Thoracic aorta (tissue), 2 donors: Measurements from ENCODE around the gene RSU1. TPM values are rescaled to one million over a fixed set of nuclear protein-coding genes. Genes with fewer than 3 reads are reported as not detected.

Experiments
- ATAC-seq: fragments of 150-250 bp; one replicate; pipeline ENCODE4 v1.8.0; 2017; ENCODE audit warnings: low read depth; ENCODE audit not compliant: insufficient number of reproducible peaks, low FRiP score
- DNase-seq: peaks from one replicate; pipeline ENCODE4 v3.0.0-alpha.2; 2020; ENCODE audit warnings: low spot score
- H3K27ac ChIP-seq, 2 donors: fragments of 200-600 bp; sonication (generic); 1 replicate in 1 of 2; 2 replicates in 1 of 2; pipeline ENCODE4 v1.5.1; 2016; ENCODE audit warnings: mild to moderate bottlenecking in 2 of 2, moderate library complexity in 2 of 2
- H3K27me3 ChIP-seq: fragments of 200-600 bp; sonication (generic); replicated peaks from 2 replicates; pipeline ENCODE4 v1.6.0; 2016; ENCODE audit warnings: mild to moderate bottlenecking; ENCODE audit not compliant: insufficient read depth
- H3K36me3 ChIP-seq: fragments of 200-600 bp; sonication (generic); one replicate; pipeline ENCODE4 v1.5.1; 2016
- H3K4me1 ChIP-seq, 2 donors: fragments of 200-600 bp; sonication (generic); 1 replicate in 1 of 2; 2 replicates in 1 of 2; pipeline versions ENCODE4 v1.5.1 to v1.6.0; 2016; ENCODE audit warnings: low read depth in 2 of 2, mild to moderate bottlenecking in 1 of 2; ENCODE audit not compliant: control insufficient read depth in 1 of 2
- H3K4me3 ChIP-seq: fragments of 200-600 bp; sonication (generic); 2 replicates; pipeline ENCODE4 v1.5.1; 2016; ENCODE audit warnings: mild to moderate bottlenecking
- H3K9me3 ChIP-seq: fragments of 200-600 bp; sonication (generic); 2 replicates; pipeline ENCODE4 v1.5.1; 2016
- total RNA-seq, 2 donors: library from RNA; depleted of rRNA; stranded (reverse); fragments of >200 nt; gene quantifications; one replicate each; pipeline versions ENCODE4 v1.1.0 to v1.2.3, GENCODE V29; 2016
- TF ChIP-seq, protein P1 (sequence below): fragments of 200-600 bp; sonication (generic); IDR thresholded peaks from one replicate; pipeline ENCODE4 v1.5.1; 2019; ENCODE audit warnings: antibody characterized with exemption

Gene RSU1
- total RNA-seq, 2 donors from 2014 or later: 88.0 to 122 TPM

DNA sequence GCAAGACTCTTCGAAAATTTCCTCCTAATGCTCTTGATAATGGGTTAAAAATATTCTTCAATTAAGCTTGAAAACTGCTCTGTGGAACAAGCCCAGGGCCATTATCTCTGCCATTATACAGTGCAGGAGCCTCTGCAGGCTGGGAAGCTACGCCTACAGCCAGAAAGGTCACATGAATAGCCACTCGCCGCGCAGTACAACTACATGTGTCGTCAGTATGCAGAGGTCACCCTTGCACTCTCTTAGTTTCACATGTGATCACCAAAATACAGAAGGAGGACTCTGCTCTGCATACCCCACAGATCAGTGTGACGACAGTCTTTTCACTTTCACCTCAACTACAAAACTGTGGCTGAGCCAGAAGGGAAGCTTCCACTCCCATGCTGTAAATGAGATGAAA lies 153.8 kb downstream of the RSU1 start:
- Histone ChIP-seq H3K27me3 (no peaks in the 10 kb centered on the region), H3K36me3 (no peaks in the 10 kb centered on the region), H3K4me3 (no peak overlapping the region), H3K9me3 (no peaks in the 10 kb centered on the region), H3K4me1 (no peaks in the 10 kb centered on the region), H3K27ac (no peak overlapping the region)
- DNase-seq (no peak), ATAC-seq (no peak)
- TF ChIP-seq, protein P1, sequence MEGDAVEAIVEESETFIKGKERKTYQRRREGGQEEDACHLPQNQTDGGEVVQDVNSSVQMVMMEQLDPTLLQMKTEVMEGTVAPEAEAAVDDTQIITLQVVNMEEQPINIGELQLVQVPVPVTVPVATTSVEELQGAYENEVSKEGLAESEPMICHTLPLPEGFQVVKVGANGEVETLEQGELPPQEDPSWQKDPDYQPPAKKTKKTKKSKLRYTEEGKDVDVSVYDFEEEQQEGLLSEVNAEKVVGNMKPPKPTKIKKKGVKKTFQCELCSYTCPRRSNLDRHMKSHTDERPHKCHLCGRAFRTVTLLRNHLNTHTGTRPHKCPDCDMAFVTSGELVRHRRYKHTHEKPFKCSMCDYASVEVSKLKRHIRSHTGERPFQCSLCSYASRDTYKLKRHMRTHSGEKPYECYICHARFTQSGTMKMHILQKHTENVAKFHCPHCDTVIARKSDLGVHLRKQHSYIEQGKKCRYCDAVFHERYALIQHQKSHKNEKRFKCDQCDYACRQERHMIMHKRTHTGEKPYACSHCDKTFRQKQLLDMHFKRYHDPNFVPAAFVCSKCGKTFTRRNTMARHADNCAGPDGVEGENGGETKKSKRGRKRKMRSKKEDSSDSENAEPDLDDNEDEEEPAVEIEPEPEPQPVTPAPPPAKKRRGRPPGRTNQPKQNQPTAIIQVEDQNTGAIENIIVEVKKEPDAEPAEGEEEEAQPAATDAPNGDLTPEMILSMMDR: no peak

DNA sequence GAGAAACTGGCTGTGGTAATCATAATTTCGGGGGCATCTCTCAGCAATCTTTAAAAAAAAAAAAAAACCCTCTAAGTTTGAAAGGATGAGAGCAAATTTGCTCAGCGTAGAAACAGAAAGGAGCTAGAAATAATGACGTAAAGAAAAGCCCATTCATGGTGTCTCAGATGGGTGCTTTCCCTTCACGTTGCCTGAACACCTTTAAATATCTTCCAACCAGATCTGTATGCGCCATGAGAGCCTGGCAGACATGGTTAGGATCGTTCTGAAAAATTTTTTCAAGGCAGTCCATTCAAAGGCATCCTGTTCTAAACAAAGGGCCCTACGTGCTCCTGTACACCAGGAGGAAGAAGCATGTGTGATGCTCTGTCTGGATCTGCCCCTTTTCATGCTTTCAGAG lies 154.3 kb downstream of the RSU1 start:
- no peaks in the 10 kb centered on the region for H3K36me3 ChIP-seq
- no peak for ATAC-seq
- TF ChIP-seq, protein P1: no peak

GRCh38 chr10:16656895-16657294 lies 160.3 kb downstream of the RSU1 start:
- DNase-seq: no peak
- H3K4me1 ChIP-seq: no peaks in the 10 kb centered on the region
- TF ChIP-seq, protein P1: no peak
- no peaks in the 10 kb centered on the region for H3K9me3 ChIP-seq
- H3K27ac ChIP-seq: no peak overlapping the region
- no peak for ATAC-seq
- no peaks in the 10 kb centered on the region for H3K36me3 ChIP-seq
- no peaks in the 10 kb centered on the region for H3K27me3 ChIP-seq
- H3K4me3 ChIP-seq: no peak overlapping the region

More for the DNA sequence above, 154.3 kb downstream of the RSU1 start:
- Histone ChIP-seq H3K27me3 (no peaks in the 10 kb centered on the region), H3K4me1 (no peaks in the 10 kb centered on the region), H3K27ac (no peak overlapping the region), H3K4me3 (no peak overlapping the region), H3K9me3 (no peaks in the 10 kb centered on the region)
- DNase-seq: no peak

- ATAC-seq (no peak), DNase-seq (no peak)
- Histone ChIP-seq H3K4me3 (no peak overlapping the region), H3K9me3 (no peaks in the 10 kb centered on the region), H3K27ac (no peak overlapping the region), H3K27me3 (no peaks in the 10 kb centered on the region), H3K36me3 (no peaks in the 10 kb centered on the region), H3K4me1 (no peaks in the 10 kb centered on the region)
- TF ChIP-seq, protein P1: no peak
These were observed 164.0 kb downstream of the RSU1 start for GRCh38 chr10:16653224-16653623.

DNA sequence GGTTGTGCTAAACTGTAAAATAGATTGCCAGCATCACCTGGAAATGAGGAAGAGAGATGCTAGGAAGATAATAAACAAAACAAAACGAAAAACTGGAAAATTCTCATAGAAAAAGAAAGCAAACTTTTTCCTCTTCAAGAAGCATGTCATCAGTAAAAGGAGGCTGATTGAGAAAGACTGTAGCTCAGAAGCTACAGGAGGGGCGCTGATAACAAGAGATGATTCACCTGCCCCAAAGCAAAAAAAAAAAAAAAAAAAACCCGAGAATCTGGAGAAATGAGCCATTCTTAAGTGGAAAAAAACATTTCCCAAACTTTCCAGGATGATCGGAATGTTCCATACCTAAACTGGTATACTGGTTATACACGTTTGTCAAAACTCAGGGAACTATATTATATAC lies 165.1 kb downstream of the RSU1 start:
- H3K4me3 ChIP-seq: no peak overlapping the region
- DNase-seq: no peak
- no peaks in the 10 kb centered on the region for H3K36me3 ChIP-seq
- H3K4me1 ChIP-seq: no peaks in the 10 kb centered on the region
- H3K27ac ChIP-seq: no peak overlapping the region
- TF ChIP-seq, protein P1: no peak
- no peaks in the 10 kb centered on the region for H3K9me3 ChIP-seq
- no peaks in the 10 kb centered on the region for H3K27me3 ChIP-seq
- ATAC-seq: no peak
